Thyroid gland (tissue), 4 donors: ENCODE results near the gene SPINK1.

Source experiments
- POLR2A ChIP-seq, 2 donors: fragments of 450-650 bp; IDR thresholded peaks; one replicate each; pipeline ENCODE4 v1.6.1; 2017; ENCODE audit warnings: antibody characterized with exemption in 2 of 2, mild to moderate bottlenecking in 2 of 2, moderate library complexity in 1 of 2
- TF ChIP-seq, protein P1 (sequence below), 6 experiments: fragments of 200-600 bp in 3 of 6; fragments of 450-650 bp in 3 of 6; sonication (generic) in 3 of 6; IDR thresholded peaks; one replicate each; pipeline ENCODE4 v1.5.1; 2016 to 2019; ENCODE audit warnings: antibody characterized with exemption in 6 of 6, mild to moderate bottlenecking in 2 of 6, inconsistent platforms in 1 of 6, moderate library complexity in 1 of 6

DNA sequence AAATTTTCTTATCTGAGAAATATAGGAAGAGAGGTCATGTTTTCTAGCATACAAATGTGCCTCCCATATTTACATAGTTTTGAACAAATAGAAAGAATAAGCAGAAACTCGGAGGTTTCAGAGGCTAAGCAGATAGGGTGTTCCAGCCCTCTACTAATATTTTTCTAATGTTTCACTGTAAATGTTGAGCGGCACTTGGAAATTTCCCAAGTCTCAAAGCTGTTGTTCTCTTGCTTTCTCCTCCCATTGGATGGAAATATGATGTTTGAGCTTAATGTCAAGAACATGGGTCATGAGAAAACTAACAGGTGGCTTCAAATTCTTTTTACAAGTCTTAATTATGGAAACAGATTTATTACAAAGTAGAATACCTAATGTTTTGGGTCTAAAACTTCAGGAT lies 5.1 kb downstream of the SPINK1 start:
- TF ChIP-seq, protein P1, sequence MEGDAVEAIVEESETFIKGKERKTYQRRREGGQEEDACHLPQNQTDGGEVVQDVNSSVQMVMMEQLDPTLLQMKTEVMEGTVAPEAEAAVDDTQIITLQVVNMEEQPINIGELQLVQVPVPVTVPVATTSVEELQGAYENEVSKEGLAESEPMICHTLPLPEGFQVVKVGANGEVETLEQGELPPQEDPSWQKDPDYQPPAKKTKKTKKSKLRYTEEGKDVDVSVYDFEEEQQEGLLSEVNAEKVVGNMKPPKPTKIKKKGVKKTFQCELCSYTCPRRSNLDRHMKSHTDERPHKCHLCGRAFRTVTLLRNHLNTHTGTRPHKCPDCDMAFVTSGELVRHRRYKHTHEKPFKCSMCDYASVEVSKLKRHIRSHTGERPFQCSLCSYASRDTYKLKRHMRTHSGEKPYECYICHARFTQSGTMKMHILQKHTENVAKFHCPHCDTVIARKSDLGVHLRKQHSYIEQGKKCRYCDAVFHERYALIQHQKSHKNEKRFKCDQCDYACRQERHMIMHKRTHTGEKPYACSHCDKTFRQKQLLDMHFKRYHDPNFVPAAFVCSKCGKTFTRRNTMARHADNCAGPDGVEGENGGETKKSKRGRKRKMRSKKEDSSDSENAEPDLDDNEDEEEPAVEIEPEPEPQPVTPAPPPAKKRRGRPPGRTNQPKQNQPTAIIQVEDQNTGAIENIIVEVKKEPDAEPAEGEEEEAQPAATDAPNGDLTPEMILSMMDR (IDR thresholded peaks at IDR 0.05) = no peak
- no peak for TF ChIP-seq POLR2A (IDR thresholded peaks at IDR 0.05)
